ACC112 (cell line): ENCODE measurements around the gene SDHC.
A peak's percentile ranks its signal among the peaks of the same experiment; 100 is the strongest.

ENCODE experiments used
- H2AFZ ChIP-seq: fragments of 200-600 bp; sonication (generic); one replicate; pipeline ENCODE4 v1.6.0; 2017; ENCODE audit warnings: antibody characterized with exemption, low read length; ENCODE audit not compliant: unreplicated experiment
- H3K27ac ChIP-seq: fragments of 200-600 bp; sonication (generic); 2 replicates; pipeline ENCODE4 v1.5.1; 2014; ENCODE audit warnings: low read depth, mild to moderate bottlenecking, antibody characterized with exemption, low read length, moderate library complexity
- H3K27me3 ChIP-seq: fragments of 200-600 bp; sonication (generic); 2 replicates; pipeline ENCODE4 v1.6.1; 2014; ENCODE audit warnings: mild to moderate bottlenecking, antibody characterized with exemption, low read length, moderate library complexity, mixed read lengths; ENCODE audit not compliant: insufficient read depth
- H3K36me3 ChIP-seq: fragments of 200-600 bp; sonication (generic); 2 replicates; pipeline ENCODE4 v1.6.1; 2016; ENCODE audit warnings: mild to moderate bottlenecking, antibody characterized with exemption, low read length, moderate library complexity, mixed read lengths; ENCODE audit not compliant: insufficient read depth
- H3K4me1 ChIP-seq: fragments of 200-600 bp; sonication (generic); one replicate; pipeline ENCODE4 v1.6.1; 2016; ENCODE audit warnings: low read length, mixed read lengths; ENCODE audit not compliant: insufficient read depth, unreplicated experiment, control insufficient read depth
- H3K4me3 ChIP-seq: fragments of 200-600 bp; sonication (generic); 2 replicates; pipeline ENCODE4 v1.5.1; 2014; ENCODE audit warnings: mild to moderate bottlenecking, low read depth, low read length
- H3K79me2 ChIP-seq: fragments of 200-600 bp; sonication (generic); one replicate; pipeline ENCODE4 v1.6.0; 2016; ENCODE audit warnings: low read length; ENCODE audit not compliant: control insufficient read depth, unreplicated experiment, insufficient read depth

SDHC gene

GRCh38 chr1:161351482-161351881 is 37.3 kb downstream of the SDHC start:
- no peak overlapping the region for H3K4me3 ChIP-seq
- H3K27me3 ChIP-seq, result no peaks in the 10 kb centered on the region
- H3K79me2 ChIP-seq, result no peaks in the 10 kb centered on the region
- H2AFZ ChIP-seq, result no peak overlapping the region
- no peak overlapping the region for H3K27ac ChIP-seq
- H3K4me1 ChIP-seq, result no peaks in the 10 kb centered on the region
- H3K36me3 ChIP-seq, result no peaks in the 10 kb centered on the region; the same call in 1 of the 2 replicates

GRCh38 chr1:161357073-161357472 is 42.9 kb downstream of the SDHC start:
- Histone ChIP-seq H3K4me1 (no peaks in the 10 kb centered on the region), H3K4me3 (no peak overlapping the region), H3K27me3 (no peaks in the 10 kb centered on the region), H2AFZ (no peak overlapping the region), H3K27ac (no peak overlapping the region), H3K79me2 (no peaks in the 10 kb centered on the region), H3K36me3 (no peaks in the 10 kb centered on the region)

- Histone ChIP-seq H3K4me3 (no peak overlapping the region), H3K4me1 (no peaks in the 10 kb centered on the region), H3K79me2 (no peaks in the 10 kb centered on the region), H3K36me3 (peaks cover 10% of the 10 kb centered on the region), H3K27ac (no peak overlapping the region), H3K27me3 (no peaks in the 10 kb centered on the region), H2AFZ (no peak overlapping the region)
Observed at GRCh38 chr1:161359291-161359690, 45.1 kb downstream of the SDHC start.

- H3K4me3 ChIP-seq, result no peak overlapping the region
- H3K4me1 ChIP-seq, result no peaks in the 10 kb centered on the region
- H3K79me2 ChIP-seq, result no peaks in the 10 kb centered on the region
- H2AFZ ChIP-seq, result no peak overlapping the region
- H3K36me3 ChIP-seq, result peaks cover 10% of the 10 kb centered on the region
- H3K27ac ChIP-seq, result no peak overlapping the region
- no peaks in the 10 kb centered on the region for H3K27me3 ChIP-seq
Observed at GRCh38 chr1:161364332-161364731, 50.2 kb downstream of the SDHC start.

GRCh38 chr1:161365207-161365606 is 51.0 kb downstream of the SDHC start:
- no peak overlapping the region for H3K4me3 ChIP-seq
- peaks cover 10% of the 10 kb centered on the region for H3K36me3 ChIP-seq

GRCh38 chr1:161367684-161368400 is 53.7 kb downstream of the SDHC start, which contains the start of gene CFAP126:
TSS of gene CFAP126 (minus strand) at chr1:161367876. CDS start at chr1:161367868, 8 bp downstream.
- Histone ChIP-seq H3K4me3 (no peak within 1 kb of the TSS), H2AFZ (no peak within 1 kb of the TSS), H3K36me3 (peaks cover 10% of the 10 kb centered on the region), H3K4me1 (no peaks in the 10 kb centered on the region), H3K79me2 (no peaks in the 10 kb centered on the region), H3K27me3 (no peaks in the 10 kb centered on the region), H3K27ac (peak within 1 kb of the TSS; percentile 65)

More at GRCh38 chr1:161365207-161365606, 51.0 kb downstream of the SDHC start:
- Histone ChIP-seq H3K4me1 (no peaks in the 10 kb centered on the region), H3K79me2 (no peaks in the 10 kb centered on the region), H2AFZ (no peak overlapping the region), H3K27me3 (no peaks in the 10 kb centered on the region), H3K27ac (no peak overlapping the region)

GRCh38 chr1:161373442-161373841 is 59.3 kb downstream of the SDHC start:
- no peaks in the 10 kb centered on the region for H3K36me3 ChIP-seq
- H3K4me1 ChIP-seq, result no peaks in the 10 kb centered on the region
- H3K4me3 ChIP-seq, result no peak overlapping the region
- H3K79me2 ChIP-seq, result no peaks in the 10 kb centered on the region
- H3K27me3 ChIP-seq, result no peaks in the 10 kb centered on the region
- no peak overlapping the region for H2AFZ ChIP-seq
- H3K27ac ChIP-seq, result no peak overlapping the region

GRCh38 chr1:161374373-161374772 is 60.2 kb downstream of the SDHC start:
- Histone ChIP-seq H3K4me1 (no peaks in the 10 kb centered on the region), H3K27ac (no peak overlapping the region), H3K4me3 (no peak overlapping the region), H3K36me3 (no peaks in the 10 kb centered on the region), H2AFZ (no peak overlapping the region), H3K27me3 (no peaks in the 10 kb centered on the region), H3K79me2 (no peaks in the 10 kb centered on the region)

- no peak overlapping the region for H2AFZ ChIP-seq
- H3K27ac ChIP-seq, result no peak overlapping the region
- H3K79me2 ChIP-seq, result no peaks in the 10 kb centered on the region
- H3K4me3 ChIP-seq, result no peak overlapping the region
- H3K27me3 ChIP-seq, result no peaks in the 10 kb centered on the region
- H3K4me1 ChIP-seq, result peaks cover 9% of the 10 kb centered on the region
- H3K36me3 ChIP-seq, result no peaks in the 10 kb centered on the region
Observed at GRCh38 chr1:161378014-161378413, 63.8 kb downstream of the SDHC start.

- H2AFZ ChIP-seq, result no peak overlapping the region
- no peaks in the 10 kb centered on the region for H3K27me3 ChIP-seq
- H3K79me2 ChIP-seq, result no peaks in the 10 kb centered on the region
- no peak overlapping the region for H3K4me3 ChIP-seq
- H3K27ac ChIP-seq, result no peak overlapping the region
- peaks cover 16% of the 10 kb centered on the region for H3K4me1 ChIP-seq
- no peaks in the 10 kb centered on the region for H3K36me3 ChIP-seq
Observed at GRCh38 chr1:161379071-161379470, 64.9 kb downstream of the SDHC start.

GRCh38 chr1:161381707-161382106 is 67.5 kb downstream of the SDHC start:
- H3K27ac ChIP-seq, result peak overlapping the region; percentile 97
- H3K4me1 ChIP-seq, result peaks cover 16% of the 10 kb centered on the region
- H3K4me3 ChIP-seq, result no peak overlapping the region
- no peaks in the 10 kb centered on the region for H3K79me2 ChIP-seq
- H3K27me3 ChIP-seq, result no peaks in the 10 kb centered on the region
- peak overlapping the region; percentile 82 for H2AFZ ChIP-seq
- no peaks in the 10 kb centered on the region for H3K36me3 ChIP-seq
